Osteoblast (primary cell): ENCODE measurements around the gene ARL16. TPM values are rescaled to one million over a fixed set of nuclear protein-coding genes. Genes with fewer than 3 reads are reported as not detected.

Experiments
- DNase-seq: peaks from one replicate; pipeline ENCODE4 v3.0.0; 2011; ENCODE audit warnings: low spot score, mixed read lengths; ENCODE audit not compliant: insufficient read length; ENCODE audit errors: missing footprints
- H2AFZ ChIP-seq: 2 replicates; pipeline ENCODE4 v1.6.0; 2011; ENCODE audit warnings: mild to moderate bottlenecking, low read length
- H3K27ac ChIP-seq: 2 replicates; pipeline ENCODE4 v1.5.1; 2011; ENCODE audit warnings: mild to moderate bottlenecking, low read depth, low read length, moderate library complexity
- H3K27me3 ChIP-seq: 2 replicates; pipeline ENCODE4 v1.6.0; 2012; ENCODE audit warnings: mild to moderate bottlenecking, control low read depth, inconsistent platforms, low read length, moderate library complexity; ENCODE audit not compliant: insufficient read depth
- H3K36me3 ChIP-seq: 2 replicates; pipeline ENCODE4 v1.5.1; 2011; ENCODE audit warnings: mild to moderate bottlenecking, low read length, control low read depth, moderate library complexity; ENCODE audit not compliant: insufficient read depth
- H3K4me1 ChIP-seq: 2 replicates; pipeline ENCODE4 v1.5.1; 2011; ENCODE audit warnings: mild to moderate bottlenecking, low read length, control low read depth, moderate library complexity; ENCODE audit not compliant: insufficient read depth
- H3K4me2 ChIP-seq: 2 replicates; pipeline ENCODE4 v1.6.0; 2011; ENCODE audit warnings: mild to moderate bottlenecking, low read length; ENCODE audit not compliant: insufficient read depth
- H3K4me3 ChIP-seq: fragments of 200-600 bp; sonication (generic); 3 replicates; pipeline ENCODE4 v1.5.1; 2012; ENCODE audit warnings: mild to moderate bottlenecking, low read length, inconsistent platforms; ENCODE audit not compliant: insufficient read depth
- H3K79me2 ChIP-seq: 2 replicates; pipeline ENCODE4 v1.6.0; 2012; ENCODE audit warnings: mild to moderate bottlenecking, low read length, control low read depth, inconsistent platforms; ENCODE audit not compliant: insufficient read depth
- H3K9me3 ChIP-seq: 2 replicates; pipeline ENCODE4 v1.5.1; 2011; ENCODE audit warnings: low read depth, low read length, control low read depth
- H4K20me1 ChIP-seq: 2 replicates; pipeline ENCODE4 v1.6.0; 2012; ENCODE audit warnings: mild to moderate bottlenecking, low read length, control low read depth; ENCODE audit not compliant: insufficient read depth
- small RNA-seq: library from RNA; depleted of rRNA; stranded (forward); fragments of <200 nt; gene quantifications from one replicate; pipeline ENCODE3, GENCODE V24; 2012
- total RNA-seq: library from RNA; depleted of rRNA; stranded (reverse); fragments of >200 nt; gene quantifications from 2 replicates; pipeline ENCODE4 v1.2.3, GENCODE V29; 2012
- TF ChIP-seq, protein P1 (sequence below): IDR thresholded peaks from 2 replicates; pipeline ENCODE4 v1.5.1; 2011; ENCODE audit warnings: mild to moderate bottlenecking, low read depth, low read length, moderate library complexity; ENCODE audit errors: extremely low read depth

The ARL16 gene
- total RNA-seq, 1 donor = 26.1 TPM

DNA sequence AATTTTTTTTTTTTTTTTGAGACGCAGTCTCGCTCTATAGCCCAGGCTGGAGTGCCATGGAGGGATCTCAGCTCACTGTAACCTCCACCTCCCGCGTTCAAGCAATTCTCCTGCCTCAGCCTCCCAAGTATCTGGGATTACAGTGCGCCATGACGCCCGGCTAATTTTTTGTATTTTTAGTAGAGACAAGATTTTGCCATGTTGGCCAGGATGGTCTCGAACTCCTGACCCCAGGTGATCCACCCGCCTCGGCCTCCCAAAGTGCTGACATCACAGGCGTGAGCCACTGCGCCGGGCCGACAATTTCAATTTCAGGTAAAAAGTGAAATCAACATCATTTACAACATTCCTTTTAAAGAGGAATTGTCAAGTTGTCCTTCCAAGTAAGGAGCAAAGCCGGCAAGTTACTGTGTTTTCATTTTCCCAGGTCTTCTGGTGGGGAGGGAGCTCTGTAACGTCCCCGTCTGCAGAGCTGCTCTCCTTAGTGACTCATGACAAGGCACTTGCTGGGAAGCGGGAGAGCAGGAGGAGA, 47.6 kb downstream of the ARL16 start:
- peak overlapping the region; percentile 93 for H3K27ac ChIP-seq
- H3K4me2 ChIP-seq = peak overlapping the region; percentile 81
- H4K20me1 ChIP-seq = peaks cover 31% of the 10 kb centered on the region
- H3K36me3 ChIP-seq = peaks cover 2% of the 10 kb centered on the region
- no peaks in the 10 kb centered on the region for H3K27me3 ChIP-seq
- H3K4me1 ChIP-seq = peaks cover 13% of the 10 kb centered on the region
- H3K9me3 ChIP-seq = no peaks in the 10 kb centered on the region
- H2AFZ ChIP-seq = peak overlapping the region; percentile 66
- peaks cover 58% of the 10 kb centered on the region for H3K79me2 ChIP-seq
- peak overlapping the region; percentile 91 for H3K4me3 ChIP-seq
- peak; percentile 97 for DNase-seq
- TF ChIP-seq, protein P1, sequence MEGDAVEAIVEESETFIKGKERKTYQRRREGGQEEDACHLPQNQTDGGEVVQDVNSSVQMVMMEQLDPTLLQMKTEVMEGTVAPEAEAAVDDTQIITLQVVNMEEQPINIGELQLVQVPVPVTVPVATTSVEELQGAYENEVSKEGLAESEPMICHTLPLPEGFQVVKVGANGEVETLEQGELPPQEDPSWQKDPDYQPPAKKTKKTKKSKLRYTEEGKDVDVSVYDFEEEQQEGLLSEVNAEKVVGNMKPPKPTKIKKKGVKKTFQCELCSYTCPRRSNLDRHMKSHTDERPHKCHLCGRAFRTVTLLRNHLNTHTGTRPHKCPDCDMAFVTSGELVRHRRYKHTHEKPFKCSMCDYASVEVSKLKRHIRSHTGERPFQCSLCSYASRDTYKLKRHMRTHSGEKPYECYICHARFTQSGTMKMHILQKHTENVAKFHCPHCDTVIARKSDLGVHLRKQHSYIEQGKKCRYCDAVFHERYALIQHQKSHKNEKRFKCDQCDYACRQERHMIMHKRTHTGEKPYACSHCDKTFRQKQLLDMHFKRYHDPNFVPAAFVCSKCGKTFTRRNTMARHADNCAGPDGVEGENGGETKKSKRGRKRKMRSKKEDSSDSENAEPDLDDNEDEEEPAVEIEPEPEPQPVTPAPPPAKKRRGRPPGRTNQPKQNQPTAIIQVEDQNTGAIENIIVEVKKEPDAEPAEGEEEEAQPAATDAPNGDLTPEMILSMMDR = no peak

DNA sequence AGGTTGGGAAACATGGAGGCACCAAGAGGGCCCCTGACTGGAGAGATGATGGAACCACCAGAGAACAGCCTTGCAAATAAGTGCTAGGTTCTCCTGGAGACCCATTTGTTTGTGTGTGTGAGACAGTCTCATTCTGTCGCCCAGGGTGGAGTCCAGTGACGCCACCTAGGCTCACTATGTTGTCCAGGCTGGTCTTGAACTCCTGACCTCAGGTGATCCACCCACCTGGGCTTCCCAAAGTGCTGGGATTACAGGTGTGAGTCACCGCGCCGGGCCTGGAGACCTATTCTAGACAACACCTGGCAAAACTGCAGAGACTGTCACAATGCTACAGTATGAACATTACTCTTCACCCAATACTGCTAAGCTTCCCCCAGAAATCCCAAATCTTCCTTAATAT, 48.2 kb downstream of the ARL16 start:
- Histone ChIP-seq H3K27ac (no peak overlapping the region), H3K9me3 (no peaks in the 10 kb centered on the region), H4K20me1 (peaks cover 34% of the 10 kb centered on the region), H3K4me1 (peaks cover 13% of the 10 kb centered on the region), H3K79me2 (peaks cover 62% of the 10 kb centered on the region), H3K36me3 (peaks cover 2% of the 10 kb centered on the region), H3K4me3 (peak overlapping the region; percentile 91), H2AFZ (no peak overlapping the region), H3K27me3 (no peaks in the 10 kb centered on the region), H3K4me2 (peak overlapping the region; percentile 81)
- TF ChIP-seq, protein P1 = no peak
- DNase-seq = no peak

DNA sequence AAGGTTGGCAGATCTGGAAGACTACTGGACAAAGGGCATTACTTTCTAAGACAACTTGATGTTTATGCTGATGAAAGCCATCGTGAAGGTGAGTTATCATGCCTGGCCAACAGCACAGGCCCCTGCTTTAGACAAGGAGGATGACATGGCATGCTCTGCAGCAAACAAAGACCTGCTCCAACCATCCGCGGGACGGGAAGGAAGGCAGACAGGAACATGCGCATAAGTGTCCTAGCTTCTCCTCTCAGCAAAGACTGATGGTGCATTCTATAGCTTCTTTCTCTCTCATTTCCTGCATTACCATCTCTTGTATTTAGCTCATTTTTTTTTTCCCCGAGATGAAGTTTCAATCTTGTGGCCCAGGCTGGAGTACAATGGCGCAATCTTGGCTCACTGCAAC, 52.1 kb downstream of the ARL16 start:
- Histone ChIP-seq H3K4me2 (no peak overlapping the region), H3K4me3 (no peak overlapping the region), H3K36me3 (peaks cover 28% of the 10 kb centered on the region), H3K27ac (no peak overlapping the region), H4K20me1 (peaks cover 44% of the 10 kb centered on the region), H3K4me1 (peaks cover 9% of the 10 kb centered on the region), H2AFZ (no peak overlapping the region), H3K27me3 (no peaks in the 10 kb centered on the region), H3K79me2 (peaks cover 74% of the 10 kb centered on the region), H3K9me3 (no peaks in the 10 kb centered on the region)
- TF ChIP-seq, protein P1 = no peak
- no peak for DNase-seq

Small RNA genes within 50 kb of the gene (small RNA-seq; reads per million reads assigned to genes)
- not detected for gene MIR6786

Other genes with a start within 250 kb of the ARL16 start
- 10,373 and 13,273 TPM in 2 replicates for gene ACTG1, start 171.0 kb downstream of the ARL16 start, total RNA-seq
- 2.9 and 5.1 TPM in 2 replicates for gene FSCN2, start 155.4 kb downstream of the ARL16 start, total RNA-seq
- 43.0 and 44.5 TPM in 2 replicates for gene FAAP100, start 131.4 kb downstream of the ARL16 start, total RNA-seq
- 97.8 and 118 TPM in 2 replicates for gene NPLOC4, start 46.7 kb downstream of the ARL16 start, total RNA-seq
- 2.9 and 11.5 TPM in 2 replicates for gene TSPAN10, start 46.6 kb downstream of the ARL16 start, total RNA-seq
- not detected in 2 replicates for gene PDE6G, start 27.3 kb downstream of the ARL16 start, total RNA-seq
- gene OXLD1, start 17.2 kb downstream of the ARL16 start, total RNA-seq = 21.0 and 21.5 TPM in 2 replicates
- gene CCDC137, start 17.1 kb downstream of the ARL16 start, total RNA-seq = 4.7 and 5.6 TPM in 2 replicates
- gene HGS, start 214 bp upstream of the ARL16 start, total RNA-seq = 100 and 110 TPM in 2 replicates
- 6.2 and 8.8 TPM in 2 replicates for gene MRPL12, start 19.6 kb upstream of the ARL16 start, total RNA-seq
- gene SLC25A10, start 28.5 kb upstream of the ARL16 start, total RNA-seq = 7.6 and 8.3 TPM in 2 replicates
- under 0.01 TPM in 1 of 2 replicates, not detected in the other for gene GCGR, start 120.4 kb upstream of the ARL16 start, total RNA-seq
- 136 and 163 TPM in 2 replicates for gene MCRIP1, start 149.5 kb upstream of the ARL16 start, total RNA-seq
- not detected in 2 replicates for gene PPP1R27, start 151.3 kb upstream of the ARL16 start, total RNA-seq
- gene P4HB, start 176.7 kb upstream of the ARL16 start, total RNA-seq = 1,119 and 1,240 TPM in 2 replicates
- 120 and 133 TPM in 2 replicates for gene ARHGDIA, start 187.5 kb upstream of the ARL16 start, total RNA-seq
- 58.0 and 60.1 TPM in 2 replicates for gene ALYREF, start 207.8 kb upstream of the ARL16 start, total RNA-seq
- gene ANAPC11, start 207.9 kb upstream of the ARL16 start, total RNA-seq = 105 and 123 TPM in 2 replicates
- gene NPB, start 218.4 kb upstream of the ARL16 start, total RNA-seq = under 0.01 TPM in 1 of 2 replicates, not detected in the other
- 61.6 and 67.0 TPM in 2 replicates for gene PCYT2, start 227.6 kb upstream of the ARL16 start, total RNA-seq
- gene SIRT7, start 234.4 kb upstream of the ARL16 start, total RNA-seq = 15.0 and 22.1 TPM in 2 replicates
- gene MAFG, start 243.9 kb upstream of the ARL16 start, total RNA-seq = 27.1 and 32.6 TPM in 2 replicates